Body of pancreas (tissue), 4 donors: ENCODE results near the gene HYAL2.

Source experiments
- CTCF ChIP-seq, 7 experiments: fragments of 450-650 bp in 4 of 7; fragments of 200-600 bp in 3 of 7; sonication (generic) in 3 of 7; IDR thresholded peaks; one replicate each; pipeline ENCODE4 v1.5.1; 2016 to 2019; ENCODE audit warnings: antibody characterized with exemption in 7 of 7
- POLR2A ChIP-seq, 3 donors: fragments of 450-650 bp; IDR thresholded peaks; one replicate each; pipeline ENCODE4 v1.6.1; 2016; ENCODE audit warnings: antibody characterized with exemption in 3 of 3, mild to moderate bottlenecking in 2 of 3

GRCh38 chr3:50276762-50277101, 45.8 kb downstream of the HYAL2 start:
- no peak for TF ChIP-seq CTCF (IDR thresholded peaks at IDR 0.05)
- TF ChIP-seq POLR2A (IDR thresholded peaks at IDR 0.05): no peak
